ENCODE data around the gene DPP10.

The DPP10 gene

DNA sequence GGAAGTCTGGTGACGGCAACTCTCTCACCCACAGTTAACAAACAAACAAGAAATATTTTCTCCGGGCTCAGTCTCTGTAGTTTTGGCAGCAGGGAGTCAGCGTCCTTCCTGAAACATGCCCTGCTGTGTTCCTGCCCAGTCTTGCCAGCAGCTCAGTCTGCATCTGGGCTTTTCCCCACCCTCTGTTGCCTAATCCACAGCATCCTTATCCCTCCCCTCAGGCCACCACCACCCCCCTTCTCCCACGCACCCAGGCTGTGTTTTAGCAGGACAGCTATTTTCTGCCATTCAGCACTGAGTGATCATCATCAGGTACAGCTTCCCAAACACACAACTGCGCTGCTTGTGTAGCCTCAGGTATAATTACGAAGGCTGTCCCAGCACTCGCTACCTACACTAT lies 168.2 kb downstream of the DPP10 start:
- no peak for DNase-seq

DNA sequence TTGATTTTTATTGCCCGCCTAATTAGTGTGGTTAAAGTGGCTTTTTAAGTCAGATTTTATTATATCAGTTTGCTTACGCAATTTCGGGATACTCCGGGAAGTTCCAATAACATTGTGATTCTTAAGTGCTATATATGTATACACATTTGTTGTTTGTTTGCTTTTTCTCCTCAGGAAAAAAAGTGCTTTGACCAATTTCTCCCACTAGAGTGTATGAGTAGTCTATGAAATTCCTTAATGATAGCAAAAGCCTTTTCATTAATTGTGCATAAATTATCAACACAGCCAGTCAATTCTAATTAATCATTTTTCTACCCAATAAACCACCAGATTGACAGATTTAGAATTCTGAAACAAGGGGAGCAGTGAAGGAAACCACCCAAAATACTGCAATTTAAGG lies 172.2 kb downstream of the DPP10 start:
- DNase-seq = no peak

DNA sequence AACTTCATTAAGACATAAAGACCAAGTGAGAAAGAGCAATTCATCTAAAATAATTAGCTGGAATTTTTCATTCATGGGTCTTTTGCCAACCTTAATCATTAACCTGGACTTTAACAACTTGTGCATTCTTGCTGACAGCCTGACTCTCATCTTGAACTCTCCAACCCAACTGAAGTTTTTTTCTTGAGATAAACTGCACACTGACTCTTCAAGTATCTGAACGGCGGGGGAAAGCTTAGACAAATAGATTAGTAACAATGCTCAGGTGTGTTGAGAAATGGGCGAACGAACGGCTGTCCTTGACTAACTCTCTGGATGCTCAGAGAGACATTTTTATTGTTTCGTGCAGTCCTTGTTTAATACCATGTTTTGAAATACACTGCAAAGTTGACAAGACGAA lies 186.0 kb downstream of the DPP10 start:
- DNase-seq = no peak

DNA sequence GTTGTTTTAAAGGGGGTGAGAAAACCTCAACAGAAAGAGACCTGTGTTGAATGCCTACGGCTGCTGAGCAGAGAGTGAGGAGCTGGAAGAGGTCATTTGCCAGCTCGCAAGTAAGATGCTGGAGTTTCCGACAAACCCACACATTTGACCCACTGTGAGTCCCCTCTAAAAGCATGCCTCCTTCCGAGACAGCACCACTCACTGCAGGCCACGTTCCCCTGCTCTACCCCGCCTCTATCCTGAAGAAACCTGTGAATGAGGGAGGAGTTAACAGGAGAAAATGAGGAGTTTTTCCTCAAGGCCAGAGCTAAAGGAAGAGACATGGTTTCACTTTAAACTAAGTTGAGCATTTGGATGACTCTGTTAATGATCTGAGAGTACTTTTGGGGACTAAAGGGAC lies 188.7 kb downstream of the DPP10 start:
- no peak for DNase-seq

DNA sequence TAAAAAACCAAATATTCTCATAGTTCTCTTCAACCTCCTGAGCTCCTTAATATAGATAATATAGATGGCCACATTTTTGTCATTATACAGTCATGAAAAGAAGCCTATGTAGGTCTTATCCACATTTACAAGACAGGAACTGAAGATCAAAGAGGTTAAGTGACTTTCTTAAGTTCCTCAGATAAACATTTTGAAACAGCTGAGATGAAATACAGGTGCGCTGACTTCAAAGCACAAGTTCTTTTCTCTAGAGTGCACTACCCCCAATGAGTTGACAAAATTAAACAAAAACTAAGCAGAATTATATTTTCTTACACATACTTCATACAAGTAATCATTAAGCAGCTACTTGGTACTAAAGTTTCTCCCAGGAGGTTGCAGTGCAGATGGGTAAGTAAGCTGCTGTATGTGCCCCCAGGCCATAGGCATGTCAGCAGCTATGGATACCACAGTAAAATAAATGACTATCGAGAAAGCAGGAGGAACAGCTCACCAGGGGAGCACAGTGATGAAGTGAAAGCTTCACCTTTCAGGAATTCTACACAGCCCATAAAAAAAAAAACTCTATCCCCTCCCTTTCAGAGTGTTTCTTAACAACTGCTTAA lies 199.8 kb downstream of the DPP10 start:
- no peak for DNase-seq

DNA sequence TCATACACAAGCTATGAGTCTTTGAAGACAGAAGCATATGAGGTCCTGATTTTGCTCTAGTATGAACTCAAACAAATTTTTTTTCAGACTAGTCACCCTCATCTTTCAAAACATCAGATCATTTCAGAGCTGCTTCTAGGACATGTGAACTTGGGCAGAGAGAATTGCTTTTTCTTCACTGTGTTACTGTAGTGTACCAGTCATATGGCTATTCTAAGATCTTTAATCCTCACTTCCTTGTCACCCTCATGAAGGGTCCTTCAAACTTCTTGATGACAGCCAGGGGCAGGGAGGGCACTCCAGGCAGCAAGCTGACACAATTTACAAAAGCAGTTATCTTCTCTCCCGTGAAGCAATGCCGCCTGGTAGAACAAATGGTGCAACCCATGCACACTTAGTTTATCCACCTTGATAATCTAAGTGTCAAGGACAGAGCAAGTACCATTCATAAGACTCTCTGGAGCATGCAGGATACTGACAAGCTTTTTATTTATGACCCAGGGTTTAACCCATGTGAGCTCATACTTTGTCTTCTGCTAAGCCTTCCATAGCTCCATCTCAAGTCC lies 200.6 kb downstream of the DPP10 start:
- no peak for DNase-seq

DNA sequence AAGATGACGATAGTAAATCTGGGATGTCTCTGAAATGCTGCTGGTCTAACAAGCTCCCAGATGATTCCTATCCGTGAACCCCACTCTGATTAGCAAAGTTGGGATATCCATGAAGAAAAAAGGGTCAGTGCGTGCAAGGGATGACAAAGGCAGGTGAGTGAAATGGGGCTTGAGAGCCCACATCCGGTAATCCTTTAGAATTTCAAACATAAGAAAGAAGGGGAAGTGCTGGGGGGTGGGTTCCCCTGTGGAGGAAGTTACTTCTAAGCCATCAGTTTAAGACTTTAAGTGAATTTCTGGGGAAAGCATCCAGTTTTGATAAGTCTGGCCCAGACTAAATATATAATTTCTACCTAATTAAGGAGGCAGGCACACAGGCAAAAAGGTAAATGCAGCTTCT lies 209.5 kb downstream of the DPP10 start:
- no peak for DNase-seq

DNA sequence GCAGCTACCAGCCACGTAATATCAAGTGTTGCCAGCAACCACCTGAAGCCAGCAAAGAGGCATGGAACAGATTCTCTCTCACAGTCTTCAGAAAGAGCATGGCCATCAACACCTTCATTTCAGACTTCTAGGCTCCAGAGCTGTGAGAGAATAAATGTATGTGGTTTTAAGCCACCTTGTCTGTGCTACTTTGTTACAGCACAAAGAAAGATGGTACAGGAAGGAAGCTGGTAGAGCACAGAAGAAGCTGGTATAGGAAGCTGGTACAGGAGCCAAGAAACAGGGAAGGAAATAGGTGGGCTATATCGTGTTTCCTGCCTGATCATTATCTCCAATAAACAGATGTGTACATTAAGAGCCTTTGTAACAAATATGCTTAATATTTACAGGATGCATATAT lies 217.4 kb downstream of the DPP10 start:
- no peak for DNase-seq

DNA sequence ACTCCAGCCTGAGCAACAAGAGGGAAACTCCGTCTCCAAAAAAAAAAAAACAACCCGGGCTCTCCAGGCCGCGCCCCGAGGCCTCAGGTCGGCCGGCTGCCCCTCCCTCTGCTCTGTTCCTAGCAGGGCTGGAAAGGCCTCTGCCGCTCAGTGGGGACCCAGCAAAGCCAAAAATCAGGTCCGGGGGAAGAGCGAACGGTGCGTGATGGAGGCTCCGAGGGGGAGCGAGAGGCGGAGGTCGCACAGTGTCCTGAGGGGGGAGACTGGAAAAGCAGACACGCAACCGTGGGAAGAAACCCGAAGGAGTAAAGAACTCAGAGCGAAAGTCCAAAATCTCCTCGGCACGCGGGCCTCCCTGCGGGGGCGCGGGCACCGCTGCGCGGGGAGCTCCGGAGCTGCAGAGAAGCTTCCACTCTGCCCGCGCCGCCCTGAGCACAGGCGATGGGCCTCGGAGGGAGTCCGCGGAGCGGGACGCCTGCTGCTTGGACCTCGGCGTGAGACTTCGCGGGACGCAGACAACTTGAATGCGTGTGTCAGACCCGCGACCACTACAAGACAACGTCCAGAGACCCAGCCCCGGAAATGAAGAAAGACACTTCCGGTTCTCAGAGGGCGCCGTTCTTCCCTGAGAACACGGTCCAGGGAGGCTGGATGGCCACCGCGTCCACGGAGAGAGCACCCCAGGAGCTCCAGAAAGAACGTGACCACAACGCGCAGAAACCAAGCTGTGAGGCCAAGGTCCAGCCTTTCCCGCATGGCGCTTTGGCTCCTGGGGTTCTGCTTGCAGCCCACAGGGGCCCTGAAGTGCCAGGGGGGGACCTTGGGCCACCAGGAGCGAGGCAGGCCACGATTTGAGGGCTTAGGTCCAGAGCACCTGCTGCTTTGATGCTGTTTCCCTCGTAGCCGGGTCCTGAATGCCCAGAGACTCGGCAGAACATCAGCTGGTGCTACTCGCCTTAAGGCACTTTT lies 219.8 kb downstream of the DPP10 start:
- no peak for DNase-seq

DNA sequence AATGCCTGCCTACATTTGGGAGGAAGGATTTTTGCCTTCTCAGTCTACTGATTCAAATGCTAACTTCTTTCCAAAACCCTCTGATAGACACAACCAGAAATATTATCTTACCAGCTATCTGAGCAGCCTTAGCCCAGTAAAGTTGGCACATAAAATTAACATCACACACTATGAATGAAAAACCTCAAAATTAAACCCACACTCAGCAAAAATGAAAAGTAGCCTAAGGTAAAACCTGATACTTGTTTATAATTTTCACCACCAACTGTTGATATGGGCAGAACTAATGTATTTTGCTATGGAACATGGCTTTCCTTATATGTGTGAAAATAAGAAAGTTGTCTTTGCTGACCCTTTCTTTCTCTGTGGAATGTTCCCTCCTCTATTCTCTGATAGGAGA lies 226.0 kb downstream of the DPP10 start:
- no peak for DNase-seq

DNA sequence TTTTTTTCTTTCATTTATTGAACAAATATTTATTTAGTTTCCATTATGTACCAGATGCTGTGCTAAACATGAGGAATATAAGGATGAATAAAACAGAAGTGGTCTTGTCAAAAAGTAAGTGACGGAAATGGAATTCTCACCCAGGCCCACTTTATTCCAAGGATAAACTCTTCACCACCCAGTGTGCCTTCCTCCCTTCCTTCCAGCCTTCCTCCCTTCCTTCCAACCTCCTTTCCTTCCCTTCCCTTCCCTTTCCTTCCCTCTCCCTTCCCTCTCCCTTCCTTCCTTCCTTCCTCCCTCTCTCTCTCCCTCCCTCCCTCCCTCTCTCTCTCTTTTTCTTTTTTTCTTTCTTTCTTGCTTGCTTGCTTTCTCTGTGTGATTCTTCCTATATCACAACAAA lies 240.8 kb downstream of the DPP10 start:
- no peak for DNase-seq

DNA sequence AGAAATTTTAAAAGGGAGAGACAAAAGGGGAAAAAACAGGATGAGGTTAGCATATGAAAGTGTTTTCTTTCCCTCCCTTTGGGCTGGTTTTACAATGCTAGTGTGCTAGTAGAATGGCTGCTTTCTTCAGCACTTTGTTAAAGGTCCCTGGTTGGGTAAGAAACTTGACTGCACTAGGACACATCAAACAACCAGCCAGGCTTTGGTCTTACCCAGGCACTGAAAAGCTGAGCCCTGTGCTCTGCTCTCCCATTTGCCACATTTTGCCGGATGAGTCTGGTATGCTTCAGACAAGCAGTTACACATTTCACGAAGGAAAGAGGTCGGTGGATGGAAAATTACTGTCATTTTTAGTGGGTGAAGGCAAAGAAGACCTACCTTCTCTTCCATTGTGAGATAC lies 242.0 kb downstream of the DPP10 start:
- no peak for DNase-seq

DNA sequence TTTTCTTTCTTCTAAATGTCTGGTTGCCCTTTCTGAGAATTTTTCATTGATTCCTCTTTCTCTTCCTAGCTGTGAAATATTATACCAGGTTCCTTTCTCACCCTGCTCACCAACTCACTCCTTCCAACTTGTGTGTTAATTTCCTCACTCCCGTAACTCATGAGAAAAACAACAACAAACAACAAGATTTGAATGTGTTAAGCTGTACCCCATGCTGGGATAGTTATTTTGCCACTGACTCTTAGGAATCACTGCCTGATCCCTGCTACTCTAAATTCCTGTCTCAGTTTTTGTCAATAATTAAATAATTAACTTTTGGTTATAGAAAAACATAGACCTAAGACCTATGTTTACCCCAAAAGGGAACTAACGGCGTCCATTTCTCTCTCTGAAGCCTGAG lies 242.7 kb downstream of the DPP10 start:
- no peak for DNase-seq

DNA sequence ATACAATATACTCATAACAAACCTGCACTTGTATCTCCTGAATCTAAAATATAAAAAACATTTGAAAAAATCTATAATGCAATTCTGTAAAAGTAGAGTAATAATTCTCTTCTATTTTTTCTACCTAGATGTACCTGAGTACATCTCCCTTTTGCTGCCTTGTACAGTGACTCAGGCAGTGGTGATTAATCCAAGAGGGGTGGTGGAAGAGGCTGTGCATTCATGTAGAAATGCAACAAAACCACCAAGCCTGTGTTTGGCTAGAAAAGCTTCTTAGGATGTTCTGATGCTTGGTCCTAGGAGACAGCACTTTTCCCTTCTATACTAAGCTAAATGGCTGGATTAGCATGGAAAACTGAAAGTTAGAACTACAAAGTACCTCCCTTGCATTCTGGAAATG lies 245.8 kb downstream of the DPP10 start:
- no peak for DNase-seq

DNA sequence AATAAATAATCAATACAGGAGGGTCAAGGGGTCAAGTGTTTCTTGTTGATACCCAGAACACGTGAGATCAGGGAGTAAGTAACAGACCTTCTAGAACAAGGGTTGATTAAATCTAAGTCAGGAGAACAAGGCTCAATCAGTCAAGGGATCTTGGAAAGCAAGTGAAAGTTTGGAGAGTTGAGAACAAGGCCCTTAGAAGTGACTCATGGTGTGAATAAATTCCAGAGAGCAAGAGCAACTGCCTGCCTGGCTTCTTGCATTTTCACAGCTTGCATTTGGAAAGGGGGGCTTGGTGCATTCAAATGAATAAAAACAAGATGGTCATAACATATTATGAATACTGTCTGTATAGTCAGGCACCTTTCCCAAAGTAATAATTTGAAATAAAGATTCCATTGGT lies 256.1 kb downstream of the DPP10 start:
- no peak for DNase-seq

DNA sequence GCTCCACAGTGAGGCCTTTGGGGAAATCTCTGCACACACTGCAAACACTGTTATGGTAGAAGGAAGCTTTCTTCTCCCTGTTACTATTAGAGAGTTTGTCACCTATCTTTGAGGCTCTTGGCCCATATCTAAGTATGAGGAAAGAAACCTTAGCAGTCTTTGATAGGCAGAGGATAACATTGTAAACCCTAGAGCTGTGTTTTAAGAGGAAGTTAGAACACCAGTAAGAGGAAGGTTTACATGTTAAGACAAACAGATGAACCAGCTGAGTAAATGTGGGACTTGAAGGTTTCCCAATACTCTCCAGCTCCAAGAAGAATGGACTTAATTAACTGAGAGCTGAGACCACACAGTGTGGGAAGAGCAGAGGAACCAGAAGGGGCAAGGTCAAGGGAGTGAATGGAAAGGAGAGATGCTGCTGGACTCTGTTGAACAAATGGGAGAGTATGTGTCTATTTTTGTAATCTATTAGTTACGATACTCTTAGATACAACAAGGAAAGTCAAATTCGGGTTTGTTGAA lies 257.0 kb downstream of the DPP10 start:
- DNase-seq = no peak

DNA sequence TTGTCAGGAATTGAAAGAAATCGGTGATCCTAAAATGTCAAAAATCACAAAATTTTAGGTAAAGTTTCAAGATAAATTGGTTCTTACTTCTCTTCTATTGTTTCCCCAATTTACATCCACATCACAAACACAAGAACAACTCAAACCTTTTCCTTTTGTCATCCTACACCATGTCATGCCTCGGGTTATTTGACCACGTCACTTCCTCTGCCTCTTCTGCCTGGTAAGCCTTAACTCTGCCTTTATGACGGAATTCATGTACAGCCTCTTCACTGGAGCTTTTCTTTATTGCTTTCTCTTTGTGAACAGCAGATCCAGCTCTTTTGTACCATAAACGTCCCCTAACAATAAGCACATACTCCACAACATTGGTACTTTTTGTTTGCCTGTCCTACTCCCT lies 258.0 kb downstream of the DPP10 start:
- no peak for DNase-seq

DNA sequence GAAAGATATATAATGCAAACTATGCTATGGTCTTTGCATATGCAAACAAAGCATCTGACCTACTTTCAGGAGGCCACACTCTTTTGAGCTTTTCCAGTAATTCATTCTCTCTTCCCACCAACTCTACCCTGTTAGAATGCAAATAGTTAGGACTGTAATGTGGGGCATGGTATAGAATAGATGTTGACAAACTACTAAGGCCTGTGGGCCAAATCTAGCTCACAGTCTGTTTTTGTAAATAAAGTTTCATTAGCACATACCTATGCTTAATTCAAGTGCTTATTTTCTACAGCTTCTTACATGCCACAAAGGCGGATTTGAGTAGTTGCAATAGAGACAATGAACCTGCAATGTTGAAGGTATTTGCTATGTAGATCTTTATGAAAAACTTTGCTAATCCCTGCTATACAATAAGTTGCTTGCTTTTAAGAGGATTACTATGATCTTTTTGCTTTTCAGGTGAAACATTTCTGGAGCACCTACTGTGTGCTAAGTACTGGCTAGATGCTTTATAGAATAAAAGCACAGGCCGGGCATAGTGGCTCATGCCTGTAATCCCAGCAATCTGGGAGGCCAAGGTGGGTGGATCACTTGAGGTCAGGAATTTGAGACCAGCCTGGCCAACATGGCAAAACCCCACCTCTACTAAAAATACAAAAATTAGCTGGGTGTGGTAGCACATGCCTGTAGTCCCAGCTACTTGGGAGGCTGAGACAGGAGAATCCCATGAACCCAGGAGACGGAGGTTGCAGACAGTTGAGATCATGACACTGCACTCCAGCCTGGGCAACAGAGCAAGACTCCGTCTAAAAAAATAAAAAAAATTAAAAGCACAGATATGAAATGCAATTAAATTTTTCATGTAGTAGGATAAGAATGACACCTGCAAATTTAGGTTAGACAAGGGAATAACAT lies 267.8 kb downstream of the DPP10 start:
- DNase-seq = no peak

DNA sequence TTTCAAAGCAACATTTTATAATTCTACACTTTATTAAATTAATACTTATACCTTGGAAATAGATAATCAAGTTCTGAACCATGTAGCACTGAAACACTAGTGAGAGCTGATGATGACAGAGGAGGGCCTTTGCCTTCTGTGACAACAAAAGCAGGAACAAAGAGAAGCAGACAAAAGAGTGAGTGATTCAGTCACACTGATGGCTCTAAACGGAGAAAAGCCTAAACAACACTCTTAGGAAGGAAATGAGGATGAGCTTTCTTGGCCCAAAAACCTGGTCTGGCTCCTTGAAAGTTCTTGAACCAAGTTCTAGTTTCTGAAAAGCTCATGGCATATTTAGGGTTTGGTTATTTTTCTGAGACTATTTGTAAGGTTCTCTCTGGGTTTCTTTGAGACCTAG lies 271.9 kb downstream of the DPP10 start:
- no peak for DNase-seq

DNA sequence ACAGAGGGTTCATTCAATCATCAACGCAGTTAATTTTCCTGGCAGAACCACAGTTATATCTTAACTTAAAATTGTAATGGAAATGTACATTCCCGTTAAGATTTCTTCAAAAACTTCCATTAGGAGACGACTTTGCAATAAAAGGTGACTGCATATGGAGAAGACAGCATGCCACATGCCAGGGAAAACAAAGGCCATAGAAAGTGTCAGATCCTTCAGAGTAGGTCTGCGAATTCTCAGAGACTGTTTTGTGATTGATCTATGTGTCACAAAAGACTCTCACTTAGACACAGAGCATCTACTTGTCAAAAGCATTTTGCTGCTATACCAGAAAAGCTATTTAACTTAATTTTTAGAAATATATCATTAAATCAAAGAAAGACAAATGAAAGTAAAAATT lies 274.6 kb downstream of the DPP10 start:
- DNase-seq = no peak

DNA sequence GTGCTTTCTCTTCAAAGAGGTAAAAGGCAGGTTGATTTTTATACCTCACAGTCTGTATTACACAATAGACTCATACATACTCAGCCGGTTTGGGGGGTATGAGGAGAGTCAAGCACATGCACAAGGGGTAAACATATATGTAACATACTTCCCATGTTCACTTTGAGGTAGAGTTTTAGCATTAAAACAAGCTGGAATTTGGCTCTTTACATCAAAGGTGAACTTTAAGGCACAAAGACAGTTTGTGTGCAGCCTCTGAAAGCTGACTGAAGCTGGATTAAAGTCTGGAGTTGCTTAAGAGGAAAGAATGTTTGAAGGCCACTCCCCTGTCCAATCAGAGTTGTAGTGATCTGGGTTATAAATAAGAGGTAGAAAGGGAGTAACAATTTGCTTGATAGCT lies 282.0 kb downstream of the DPP10 start:
- no peak for DNase-seq

DNA sequence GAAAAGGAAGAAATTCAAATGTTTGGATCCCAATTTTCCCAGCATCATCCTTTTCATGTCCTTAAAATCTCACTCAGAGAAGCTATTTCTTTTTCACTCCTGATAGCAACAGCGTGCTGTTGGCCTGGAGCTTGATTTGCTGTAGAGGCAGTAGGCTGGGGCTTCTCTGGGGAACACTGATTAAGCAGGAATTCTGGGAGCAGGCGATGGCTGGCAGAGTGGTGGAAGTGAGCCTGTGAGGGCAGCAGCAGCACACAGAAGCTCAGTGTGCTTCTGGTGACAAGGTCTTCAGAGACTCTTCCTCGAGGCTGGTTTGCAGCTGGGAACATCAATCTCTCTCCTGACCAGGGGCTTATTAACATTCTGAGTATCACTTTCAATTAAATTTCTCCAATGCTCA lies 284.6 kb downstream of the DPP10 start:
- DNase-seq = no peak

DNA sequence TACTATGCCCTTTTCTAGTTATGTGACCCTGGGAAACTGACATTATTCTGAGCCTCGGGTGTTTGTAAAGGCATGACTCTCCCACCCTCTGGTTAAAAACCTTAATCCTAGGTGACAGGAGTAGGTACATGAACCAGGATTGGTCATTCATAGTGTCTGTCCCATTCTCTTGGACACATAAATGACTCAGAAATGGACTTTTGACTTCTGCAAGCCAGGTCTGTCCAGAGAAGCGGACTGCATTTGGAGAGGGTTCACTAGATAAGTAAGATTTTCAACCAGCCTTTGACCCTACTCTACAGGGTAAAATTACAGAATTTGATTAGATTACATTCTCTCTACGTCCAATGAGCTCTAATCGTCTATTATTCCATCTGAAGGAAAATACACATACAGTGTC lies 285.9 kb downstream of the DPP10 start:
- DNase-seq = no peak
